HCT116 (cell line): ENCODE data around the gene SLC28A3. TPM values are rescaled to one million over a fixed set of nuclear protein-coding genes. Genes with fewer than 3 reads are reported as not detected.

ENCODE experiments used
- ATAC-seq: fragments of 200-7000 bp; cut with Tn5 transposase; 2 replicates; pipeline ENCODE4 v1.9.1; 2020; ENCODE audit warnings: mild to moderate bottlenecking, moderate library complexity
- BruUV-seq: library from RNA; stranded (reverse); fragments of 400-500 nt; replicated peaks from 2 replicates; lab custom pipeline; 2021; lab: Mats Ljungman, UMichigan
- CTCF ChIA-PET: fragments of 300-600 bp; sonication (Branson Sonifier 250); formaldehyde crosslinking; loops from one replicate; lab custom pipeline; 2021; ENCODE audit warnings: antibody characterized with exemption; lab: Charles Lee
- POLR2A ChIA-PET: fragments of 300-600, 350-600 bp; sonication (Branson Sonifier 250); formaldehyde crosslinking; loops from one replicate; lab custom pipeline; 2021; ENCODE audit warnings: antibody characterized with exemption; lab: Charles Lee
- RAD21 ChIA-PET, 2 experiments: fragments of 300-600 bp; sonication (Branson Sonifier 250); formaldehyde crosslinking; loops; one replicate each; lab custom pipeline; 2023; ENCODE audit warnings: low total read pairs in 2 of 2; ENCODE audit not compliant: uncharacterized antibody in 2 of 2, unreplicated experiment in 2 of 2, low non-redundant PET in 1 of 2; lab: Charles Lee
- DNase-seq: peaks from one replicate; pipeline ENCODE4 v3.0.0-alpha.2; 2010; ENCODE audit warnings: low read depth, low spot score
- H2AFZ ChIP-seq: fragments of 200-600 bp; shearing (Covaris generic), sonication (generic); 2 replicates; pipeline ENCODE4 v1.6.1; 2017; ENCODE audit warnings: low read depth, mixed run types, mixed read lengths, antibody characterized with exemption, low read length; ENCODE audit not compliant: poor library complexity, severe bottlenecking
- H3K27ac ChIP-seq: 2 replicates; pipeline ENCODE4 v1.5.1; 2012; ENCODE audit warnings: low read depth, low read length
- H3K27me3 ChIP-seq: fragments of 200-600 bp; sonication (generic); 2 replicates; pipeline ENCODE4 v1.6.1; 2016; ENCODE audit warnings: mixed run types, low read length, mixed read lengths; ENCODE audit not compliant: insufficient read depth
- H3K36me3 ChIP-seq, 2 experiments: fragments of 200-500 bp in 1 of 2; fragments of 200-600 bp in 1 of 2; sonication (Bioruptor generic) in 1 of 2; sonication (generic) in 1 of 2; 2 replicates each; pipeline versions ENCODE4 v1.5.1 to v1.6.1; 2014 to 2016; ENCODE audit warnings: low read length in 2 of 2, inconsistent platforms in 1 of 2, mixed read lengths in 1 of 2, mixed run types in 1 of 2; ENCODE audit not compliant: insufficient read depth in 2 of 2, control insufficient read depth in 1 of 2
- H3K4me1 ChIP-seq, 2 experiments: fragments of 200-600 bp in 1 of 2; sonication (generic) in 1 of 2; 2 replicates each; pipeline versions ENCODE4 v1.5.1 to v1.6.1; 2012 to 2017; ENCODE audit warnings: low read length in 2 of 2, inconsistent platforms in 1 of 2, mild to moderate bottlenecking in 1 of 2, mixed read lengths in 1 of 2, mixed run types in 1 of 2, moderate library complexity in 1 of 2; ENCODE audit not compliant: insufficient read depth in 2 of 2, control insufficient read depth in 1 of 2
- H3K4me2 ChIP-seq: fragments of 200-600 bp; sonication (generic); 2 replicates; pipeline ENCODE4 v1.6.1; 2017; ENCODE audit warnings: mixed run types, low read length, mixed read lengths
- H3K4me3 ChIP-seq, 2 experiments: fragments of 200-600 bp in 1 of 2; sonication (generic) in 1 of 2; replicated peaks in 1 of 2; 2 replicates each; pipeline ENCODE4 v1.5.1; 2011 to 2016; ENCODE audit warnings: low read length in 2 of 2, control low read depth in 1 of 2, low read depth in 1 of 2, mild to moderate bottlenecking in 1 of 2, mixed read lengths in 1 of 2, mixed run types in 1 of 2
- H3K79me2 ChIP-seq: fragments of 200-600 bp; sonication (generic); 2 replicates; pipeline ENCODE4 v1.6.1; 2017; ENCODE audit warnings: mild to moderate bottlenecking, mixed run types, low read length, moderate library complexity, mixed read lengths; ENCODE audit not compliant: insufficient read depth
- H3K9ac ChIP-seq: fragments of 200-600 bp; sonication (generic); 2 replicates; pipeline ENCODE4 v1.6.1; 2016; ENCODE audit warnings: low read length, mixed read lengths
- H3K9me2 ChIP-seq: fragments of 200-600 bp; sonication (generic), shearing (Covaris generic); 2 replicates; pipeline ENCODE4 v1.6.1; 2017; ENCODE audit warnings: mixed run types, mild to moderate bottlenecking, moderate library complexity; ENCODE audit not compliant: insufficient read depth
- H3K9me3 ChIP-seq, 2 experiments: fragments of 200-500 bp in 1 of 2; fragments of 200-600 bp in 1 of 2; sonication (Bioruptor generic) in 1 of 2; sonication (generic) in 1 of 2; 2 replicates each; pipeline ENCODE4 v1.6.1; 2014 to 2017; ENCODE audit warnings: low read length in 2 of 2, mixed read lengths in 2 of 2, inconsistent platforms in 1 of 2, low read depth in 1 of 2, mild to moderate bottlenecking in 1 of 2, mixed run types in 1 of 2, moderate library complexity in 1 of 2; ENCODE audit not compliant: control insufficient read depth in 1 of 2, insufficient read depth in 1 of 2
- H4K20me1 ChIP-seq: fragments of 200-600 bp; sonication (generic), shearing (Covaris generic); 2 replicates; pipeline ENCODE4 v1.6.1; 2017; ENCODE audit warnings: mixed run types, mild to moderate bottlenecking, moderate library complexity; ENCODE audit not compliant: insufficient read depth
- ATF3 ChIP-seq: IDR thresholded peaks from 2 replicates; pipeline ENCODE4 v1.6.1; 2012
- CBX3 ChIP-seq: IDR thresholded peaks from 2 replicates; pipeline ENCODE4 v1.6.1; 2012; ENCODE audit warnings: low read depth
- CEBPB ChIP-seq: IDR thresholded peaks from 2 replicates; pipeline ENCODE4 v1.6.1; 2012; ENCODE audit warnings: low read depth
- CTCF ChIP-seq, 3 experiments: fragments of 200-600 bp in 1 of 3; sonication (generic) in 1 of 3; IDR thresholded peaks in 2 of 3; conservative IDR thresholded peaks in 1 of 3; 2 replicates each; pipeline ENCODE4 v1.5.1; 2012 to 2017; ENCODE audit warnings: low read depth in 2 of 3, low read length in 2 of 3, antibody characterized with exemption in 1 of 3, borderline replicate concordance in 1 of 3, control low read depth in 1 of 3, mild to moderate bottlenecking in 1 of 3, mixed read lengths in 1 of 3, mixed run types in 1 of 3, moderate library complexity in 1 of 3; ENCODE audit not compliant: insufficient read depth in 1 of 3
- EGR1 ChIP-seq: IDR thresholded peaks from 2 replicates; pipeline ENCODE4 v1.6.1; 2012; ENCODE audit warnings: low read depth
- EZH2phosphoT487 ChIP-seq: fragments of 200-600 bp; IDR thresholded peaks from 2 replicates; pipeline ENCODE4 v1.6.1; 2018; ENCODE audit warnings: antibody characterized with exemption, borderline replicate concordance
- FOSL1 ChIP-seq: IDR thresholded peaks from 2 replicates; pipeline ENCODE4 v1.6.1; 2012; ENCODE audit warnings: low read depth
- MAX ChIP-seq: IDR thresholded peaks from 2 replicates; pipeline ENCODE4 v1.6.1; 2012
- REST ChIP-seq: IDR thresholded peaks from 2 replicates; pipeline ENCODE4 v1.6.1; 2012; ENCODE audit warnings: low read depth
- SIN3A ChIP-seq: IDR thresholded peaks from 2 replicates; pipeline ENCODE4 v1.6.1; 2012; ENCODE audit warnings: low read depth
- SP1 ChIP-seq: IDR thresholded peaks from 2 replicates; pipeline ENCODE4 v1.6.1; 2012; ENCODE audit warnings: low read depth
- SRF ChIP-seq: IDR thresholded peaks from 2 replicates; pipeline ENCODE4 v1.6.1; 2012; ENCODE audit warnings: low read depth
- TCF7L2 ChIP-seq: IDR thresholded peaks from 2 replicates; pipeline ENCODE4 v1.7.0; 2011; ENCODE audit warnings: borderline replicate concordance, inconsistent platforms; ENCODE audit not compliant: insufficient read depth, insufficient read length; ENCODE audit errors: extremely low read depth
- ZBTB33 ChIP-seq: IDR thresholded peaks from 2 replicates; pipeline ENCODE4 v1.6.1; 2011; ENCODE audit warnings: mild to moderate bottlenecking, low read length, moderate library complexity; ENCODE audit not compliant: insufficient replicate concordance; ENCODE audit errors: extremely low read depth
- ZFX ChIP-seq: fragments of 450-650 bp; IDR thresholded peaks from 2 replicates; pipeline ENCODE4 v1.6.1; 2017
- ZNF274 ChIP-seq: fragments of 200-500 bp; sonication (Bioruptor generic); IDR thresholded peaks from 2 replicates; pipeline ENCODE4 v1.6.1; 2014; ENCODE audit warnings: mild to moderate bottlenecking, low read depth, low read length, inconsistent platforms
- intact Hi-C: fragments of 100-400 bp; cut with micrococcal nuclease; formaldehyde crosslinking; loops from 2 replicates; pipeline ENCODE4 v1.10.0; 2022
- total RNA-seq: library from RNA; stranded (reverse); gene quantifications from one replicate; pipeline ENCODE4 v1.2.1, GENCODE V29; 2021; ENCODE audit not compliant: unreplicated experiment

The SLC28A3 gene
- total RNA-seq, 1 experiment from 2014 or later = not detected

- Histone ChIP-seq H3K27ac (no peak overlapping the region), H3K27me3 (no peaks in the 10 kb centered on the region), H3K9ac (no peak overlapping the region), H3K4me1 (no peaks in the 10 kb centered on the region), H2AFZ (no peak overlapping the region), H3K9me2 (no peaks in the 10 kb centered on the region), H3K4me3 (no peak overlapping the region), H3K36me3 (no peaks in the 10 kb centered on the region), H3K79me2 (no peaks in the 10 kb centered on the region), H3K4me2 (no peak overlapping the region), H4K20me1 (no peaks in the 10 kb centered on the region), H3K9me3 (no peaks in the 10 kb centered on the region)
- ChIA-PET CTCF (no interaction called here), RAD21 (no interaction called here), POLR2A (no interaction called here)
- no TSS peak for BruUV-seq
- DNase-seq (no peak), ATAC-seq (no peak)
- intact Hi-C loops = no loop called here
- TF ChIP-seq SP1 = no peak
- no peak for TF ChIP-seq REST
- TF ChIP-seq CBX3 = no peak
- TF ChIP-seq ZBTB33 = no peak
- no peak for TF ChIP-seq CTCF (IDR thresholded peaks at IDR 0.05 in 2 of 3, conservative IDR thresholded peaks at IDR 0.05 in 1 of 3; ENCODE audit: borderline replicate concordance in 1 of 3, insufficient read depth in 1 of 3, low read depth in 2 of 3, low read length in 2 of 3)
- TF ChIP-seq MAX = no peak
- TF ChIP-seq TCF7L2 = no peak
- TF ChIP-seq ZNF274 = no peak
- no peak for TF ChIP-seq CEBPB
- no peak for TF ChIP-seq ATF3
- no peak for TF ChIP-seq EZH2phosphoT487
- TF ChIP-seq SRF = no peak
- TF ChIP-seq ZFX = no peak
- TF ChIP-seq FOSL1 = no peak
- no peak for TF ChIP-seq EGR1
- TF ChIP-seq SIN3A = no peak
- TF ChIP-seq, all 23 proteins: peak for 0
These were observed 44.3 kb downstream of the SLC28A3 start for GRCh38 chr9:84296146-84296843.
